NCI-H146 treated with DMSO at 0.1 percent for 48 hours (cell line): ENCODE measurements around the gene ESYT1.
A peak's percentile ranks its signal among the peaks of the same experiment; 100 is the strongest.
"Not testable (repeated sequence)": the region's sequence is repeated elsewhere in the genome, so short reads cannot be mapped to it uniquely, and the experiment has no call there.

Experiments
- DNase-seq: peaks from one replicate; lab custom pipeline; 2025; ENCODE audit not compliant: unreplicated experiment; lab: John Stamatoyannopoulos, UW

The ESYT1 gene

DNA sequence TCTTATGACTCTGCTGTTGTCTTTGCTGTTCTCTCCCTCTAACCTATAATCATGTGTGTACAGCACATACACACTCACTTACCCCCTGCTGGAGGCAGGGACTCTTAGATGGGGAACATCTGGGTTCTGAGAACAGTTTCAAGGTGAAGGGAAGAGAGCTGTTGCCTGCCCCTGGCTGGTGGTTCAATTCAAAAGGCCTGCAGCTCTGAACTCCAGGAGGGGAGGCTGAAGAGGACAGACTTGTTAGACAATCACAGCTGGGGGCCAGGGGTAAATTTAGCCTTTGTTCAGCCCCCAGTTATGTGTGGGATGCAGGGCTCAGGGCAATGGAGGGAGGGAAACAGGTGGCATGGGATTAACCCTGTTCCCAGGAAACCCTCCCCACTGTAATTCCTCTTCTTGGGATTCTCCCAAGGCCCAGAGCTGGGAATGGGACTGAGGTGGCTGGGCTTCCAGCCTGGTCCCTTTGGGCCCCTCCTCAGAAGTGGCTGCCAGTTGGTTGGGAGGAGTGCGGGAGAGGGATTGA is 26.2 kb downstream of the ESYT1 start:
- no peak for DNase-seq

DNA sequence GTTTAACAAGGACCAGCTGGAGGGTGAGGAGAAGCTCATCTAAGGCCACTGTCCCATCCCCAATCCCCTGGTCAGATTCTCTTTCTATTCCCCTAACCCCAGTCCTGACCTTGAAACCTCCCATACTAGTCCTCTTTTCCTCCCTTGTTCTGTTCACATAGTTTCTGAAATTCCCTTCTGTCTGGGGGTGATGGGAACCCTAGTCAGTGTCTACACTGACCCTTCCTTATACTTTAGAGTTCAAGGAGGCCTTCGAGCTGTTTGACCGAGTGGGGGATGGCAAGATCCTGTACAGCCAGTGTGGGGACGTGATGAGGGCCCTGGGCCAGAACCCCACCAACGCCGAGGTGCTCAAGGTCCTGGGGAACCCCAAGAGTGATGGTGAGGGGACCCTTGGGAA is 26.8 kb downstream of the ESYT1 start:
- DNase-seq, result no peak

DNA sequence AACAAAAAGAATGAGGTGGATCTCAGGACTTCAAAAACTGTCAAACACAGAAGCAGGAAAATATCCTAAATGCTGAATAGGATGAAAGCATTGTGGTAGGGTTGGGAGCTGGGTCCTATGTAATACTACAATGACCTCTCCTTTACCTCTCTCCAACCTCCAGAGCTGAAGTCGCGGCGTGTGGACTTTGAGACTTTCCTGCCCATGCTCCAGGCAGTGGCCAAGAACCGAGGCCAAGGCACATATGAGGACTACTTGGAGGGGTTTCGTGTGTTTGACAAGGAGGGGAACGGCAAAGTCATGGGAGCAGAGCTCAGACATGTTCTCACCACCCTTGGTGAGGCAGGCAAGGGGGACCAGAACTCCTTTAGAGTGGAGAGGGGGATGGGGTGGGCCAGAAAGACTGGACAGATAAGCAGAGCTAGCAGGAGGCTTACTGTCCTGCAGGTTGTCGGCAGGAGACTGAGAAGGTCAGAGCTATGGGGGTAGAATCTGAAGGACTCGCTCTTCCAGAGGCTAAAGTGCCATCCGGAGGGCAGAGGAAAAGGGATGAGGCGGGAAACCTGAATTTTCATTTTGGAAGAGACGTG is 27.3 kb downstream of the ESYT1 start:
- DNase-seq, result no peak

DNA sequence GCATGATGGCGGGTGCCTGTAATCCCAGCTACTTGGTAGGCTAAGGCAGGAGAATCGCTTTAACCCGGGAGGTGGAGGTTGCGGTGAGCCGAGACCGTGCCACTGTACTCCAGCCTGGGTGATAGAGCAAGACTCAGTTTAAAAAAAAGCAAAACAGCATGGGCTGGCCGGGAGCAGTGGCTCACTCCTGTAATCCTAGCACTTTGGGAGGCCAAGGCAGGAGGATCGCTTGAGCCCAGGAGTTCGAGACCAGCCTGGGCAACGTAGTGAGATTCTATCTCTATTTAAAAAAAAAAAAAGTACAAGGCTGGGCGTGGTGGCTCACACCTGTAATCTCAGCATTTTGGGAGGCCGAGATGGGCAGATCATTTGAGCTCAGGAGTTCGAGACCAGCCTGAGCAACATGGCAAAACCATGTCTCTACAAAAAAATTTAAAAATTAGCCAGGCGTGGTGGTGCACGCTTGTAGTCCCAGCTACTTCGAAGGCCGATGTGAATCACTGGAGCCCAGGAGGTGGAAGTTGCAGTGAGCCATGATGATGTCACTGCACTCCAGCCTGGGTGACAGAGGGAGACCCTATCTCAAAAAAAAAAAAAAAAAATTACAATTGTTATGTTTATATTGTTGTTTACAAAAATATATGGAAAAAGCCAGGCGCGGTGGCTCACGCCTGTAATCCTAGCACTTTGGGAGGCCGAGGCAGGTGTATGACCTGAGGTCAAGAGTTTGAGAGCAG is 28.6 kb downstream of the ESYT1 start:
- DNase-seq, result not testable (repeated sequence)

DNA sequence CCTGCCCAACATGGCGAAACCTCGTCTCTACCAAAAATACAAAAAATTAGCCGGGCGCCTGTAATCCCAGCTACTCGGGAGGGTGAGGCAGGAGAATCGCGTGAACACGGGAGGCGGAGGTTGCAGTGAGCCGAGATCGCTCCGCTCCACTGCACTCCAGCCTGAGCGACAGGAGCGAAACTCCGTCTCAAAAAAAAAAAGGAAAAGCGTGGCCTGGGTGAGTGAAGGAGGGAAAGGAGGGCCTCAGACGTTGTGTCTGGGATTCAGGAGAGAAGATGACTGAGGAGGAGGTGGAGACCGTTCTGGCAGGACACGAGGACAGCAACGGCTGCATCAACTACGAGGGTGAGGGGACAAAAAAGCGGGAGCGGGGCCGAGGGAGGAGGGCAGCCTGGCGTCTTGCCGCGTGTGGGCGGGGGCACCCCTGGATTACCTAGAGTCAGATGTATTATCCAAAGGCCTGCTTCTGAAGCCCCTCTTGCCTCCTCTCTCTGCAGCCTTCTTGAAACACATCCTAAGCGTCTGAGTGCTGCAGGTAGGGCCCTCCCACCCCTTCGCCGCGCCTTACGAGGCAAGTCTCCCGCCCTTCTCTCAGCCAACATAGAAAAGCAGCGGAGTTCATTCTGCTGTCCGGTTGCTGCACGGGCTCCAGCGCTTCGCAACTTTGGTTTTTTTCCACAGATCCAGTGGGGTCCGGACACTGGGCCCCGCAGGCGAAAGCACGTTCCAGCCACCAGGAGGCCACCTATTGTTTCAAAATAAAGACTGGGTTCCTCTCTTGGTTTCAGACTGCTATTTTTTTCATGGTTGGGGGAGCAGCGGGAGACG is 29.3 kb downstream of the ESYT1 start:
- peak; percentile 94 for DNase-seq

DNA sequence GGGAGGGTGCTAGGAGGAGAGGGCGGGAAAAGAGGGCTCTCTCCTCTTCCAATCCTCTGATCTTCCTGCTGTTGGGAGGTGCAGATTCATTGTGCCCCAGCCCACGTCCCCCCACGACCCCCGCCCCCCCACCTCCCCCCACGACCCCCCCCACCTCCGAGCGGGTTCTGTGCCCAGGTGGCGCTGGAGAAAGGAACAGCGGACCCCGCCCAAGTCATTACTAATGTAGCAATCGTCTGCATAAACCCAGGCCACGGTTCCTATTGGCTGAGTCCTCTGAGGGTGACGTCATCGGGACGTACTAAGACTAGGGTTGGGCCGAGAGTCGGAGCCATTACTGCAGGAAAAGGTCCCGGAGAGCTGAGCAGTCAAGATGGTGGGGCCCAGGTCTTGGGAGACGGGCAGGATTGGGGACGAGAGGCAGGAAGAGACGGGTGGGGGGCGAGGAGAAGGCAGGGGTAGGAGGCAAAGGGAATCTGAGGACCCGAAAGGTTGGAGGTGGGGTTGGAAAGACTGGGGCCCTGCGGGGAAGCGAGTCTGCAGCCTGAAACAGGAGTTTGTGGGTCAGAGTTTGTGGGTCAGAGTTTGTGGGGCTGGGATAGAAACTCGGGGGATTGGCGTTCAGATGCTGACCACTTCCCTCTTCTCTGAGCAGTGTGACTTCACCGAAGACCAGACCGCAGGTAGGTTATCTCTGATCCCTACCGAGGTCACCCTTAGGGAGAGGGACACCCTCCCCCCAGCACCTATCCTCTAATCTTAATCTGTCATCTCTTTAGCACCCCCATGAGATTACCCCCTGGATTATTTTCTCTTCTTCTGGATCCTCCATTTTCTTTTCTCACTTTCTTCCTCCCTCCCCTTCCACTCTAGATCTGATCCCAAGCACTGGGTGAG is 30.2 kb downstream of the ESYT1 start, which contains the start of gene MYL6:
Gene MYL6 (plus strand): TSS at position 331 of the 897 bp plus-strand sequence. CDS start 43 bp downstream, at position 374.
- peak; percentile 97 for DNase-seq

DNA sequence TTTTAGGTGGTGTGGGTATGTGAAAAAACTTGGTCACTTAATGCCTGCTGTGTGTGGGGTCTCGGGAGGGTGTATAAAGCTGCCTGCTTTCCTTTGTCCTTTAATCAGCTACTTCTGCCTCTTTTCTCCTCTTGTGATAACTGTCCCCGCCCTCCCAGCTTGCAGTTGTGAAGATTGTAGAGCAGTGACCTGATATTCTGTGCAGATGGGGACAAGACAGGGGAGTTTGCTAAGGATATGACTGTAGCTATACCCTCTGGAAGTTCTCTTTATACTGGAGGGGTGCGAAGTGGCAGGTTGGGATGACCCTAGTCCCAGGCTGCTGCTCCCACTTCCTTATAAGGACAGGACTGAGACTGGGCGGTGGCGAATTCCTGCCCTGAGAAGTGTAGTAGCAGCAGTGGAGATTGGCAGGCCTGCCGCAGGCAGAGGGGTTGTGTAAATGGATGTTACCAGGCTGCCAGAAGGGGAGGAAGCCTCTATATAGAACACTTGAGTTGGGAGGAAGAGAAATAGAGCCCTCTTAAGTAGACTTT is 30.9 kb downstream of the ESYT1 start:
- DNase-seq, result peak; percentile 53

DNA sequence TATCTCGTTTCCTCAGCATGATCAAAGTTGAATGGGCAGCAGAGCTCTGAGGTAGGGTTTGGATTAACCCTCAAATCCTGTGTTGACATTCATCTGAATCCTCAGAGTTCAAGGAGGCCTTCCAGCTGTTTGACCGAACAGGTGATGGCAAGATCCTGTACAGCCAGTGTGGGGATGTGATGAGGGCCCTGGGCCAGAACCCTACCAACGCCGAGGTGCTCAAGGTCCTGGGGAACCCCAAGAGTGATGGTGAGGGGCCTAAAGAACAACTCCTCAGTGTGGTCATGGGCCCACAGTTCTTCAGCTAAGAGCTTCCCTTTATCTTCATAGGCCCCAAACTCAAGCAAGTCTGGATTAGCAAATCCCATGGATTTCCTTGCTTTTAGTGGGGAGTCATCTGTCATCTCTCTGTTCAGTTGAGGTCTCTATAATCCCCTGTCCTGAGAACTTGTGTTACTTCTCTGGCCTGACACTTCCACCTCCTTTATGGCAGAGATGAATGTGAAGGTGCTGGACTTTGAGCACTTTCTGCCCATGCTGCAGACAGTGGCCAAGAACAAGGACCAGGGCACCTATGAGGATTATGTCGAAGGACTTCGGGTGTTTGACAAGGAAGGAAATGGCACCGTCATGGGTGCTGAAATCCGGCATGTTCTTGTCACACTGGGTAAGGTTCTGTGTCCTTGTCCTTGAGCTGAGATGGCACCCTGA is 31.6 kb downstream of the ESYT1 start:
- no peak for DNase-seq

DNA sequence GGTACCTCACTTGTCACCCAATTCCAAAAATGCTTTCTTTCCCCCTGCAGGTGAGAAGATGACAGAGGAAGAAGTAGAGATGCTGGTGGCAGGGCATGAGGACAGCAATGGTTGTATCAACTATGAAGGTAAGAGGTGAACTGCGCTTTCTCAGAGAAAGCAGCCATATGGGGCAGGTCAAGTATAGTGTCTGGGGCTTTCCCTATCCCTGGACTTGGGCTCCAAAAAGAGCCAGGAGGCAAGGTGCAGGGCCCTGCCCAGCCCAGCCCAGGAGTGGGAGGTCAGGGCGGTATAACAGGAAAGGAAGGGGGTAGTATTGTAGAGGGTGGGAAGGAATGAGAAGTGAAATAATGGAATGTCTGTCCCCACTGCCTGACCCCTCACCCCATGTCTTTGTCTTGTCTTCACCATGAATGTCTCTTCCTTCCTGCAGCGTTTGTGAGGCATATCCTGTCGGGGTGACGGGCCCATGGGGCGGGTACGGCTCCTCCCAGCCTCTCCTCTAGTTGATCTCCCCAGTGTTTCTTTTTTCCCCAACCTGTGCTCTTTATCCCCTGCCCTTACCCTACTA is 32.2 kb downstream of the ESYT1 start:
- DNase-seq, result no peak

DNA sequence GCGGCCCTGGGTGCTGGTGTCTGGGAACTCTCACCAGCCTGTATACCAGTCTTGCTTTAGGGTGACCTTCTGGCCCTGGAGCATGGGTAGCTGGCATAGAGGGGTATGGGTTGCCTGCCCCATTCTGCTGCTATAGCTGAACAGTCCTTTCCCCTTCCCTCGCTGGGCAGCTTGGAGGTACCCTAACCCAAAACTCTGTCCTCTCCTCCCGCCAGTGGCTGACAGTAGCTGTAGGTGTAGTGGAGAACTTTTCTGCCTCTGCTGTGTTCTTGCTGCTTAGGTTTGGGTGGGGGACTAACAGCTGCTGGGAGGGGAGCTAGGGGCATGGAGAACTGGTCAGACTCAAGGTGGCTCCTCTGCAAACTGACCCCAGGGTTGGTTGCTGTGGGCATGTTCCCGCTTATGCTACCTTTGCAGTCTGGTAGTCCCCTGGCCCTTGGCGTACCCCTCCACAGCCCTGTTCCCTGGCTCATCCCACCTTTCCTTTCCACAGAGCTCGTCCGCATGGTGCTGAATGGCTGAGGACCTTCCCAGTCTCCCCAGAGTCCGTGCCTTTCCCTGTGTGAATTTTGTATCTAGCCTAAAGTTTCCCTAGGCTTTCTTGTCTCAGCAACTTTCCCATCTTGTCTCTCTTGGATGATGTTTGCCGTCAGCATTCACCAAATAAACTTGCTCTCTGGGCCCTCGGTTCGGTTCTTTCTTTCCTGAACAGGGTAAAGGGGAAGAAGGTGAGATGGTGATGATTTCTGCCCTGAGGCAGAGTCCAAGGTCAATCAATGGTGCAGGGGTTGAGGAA is 33.0 kb downstream of the ESYT1 start:
- DNase-seq, result no peak

DNA sequence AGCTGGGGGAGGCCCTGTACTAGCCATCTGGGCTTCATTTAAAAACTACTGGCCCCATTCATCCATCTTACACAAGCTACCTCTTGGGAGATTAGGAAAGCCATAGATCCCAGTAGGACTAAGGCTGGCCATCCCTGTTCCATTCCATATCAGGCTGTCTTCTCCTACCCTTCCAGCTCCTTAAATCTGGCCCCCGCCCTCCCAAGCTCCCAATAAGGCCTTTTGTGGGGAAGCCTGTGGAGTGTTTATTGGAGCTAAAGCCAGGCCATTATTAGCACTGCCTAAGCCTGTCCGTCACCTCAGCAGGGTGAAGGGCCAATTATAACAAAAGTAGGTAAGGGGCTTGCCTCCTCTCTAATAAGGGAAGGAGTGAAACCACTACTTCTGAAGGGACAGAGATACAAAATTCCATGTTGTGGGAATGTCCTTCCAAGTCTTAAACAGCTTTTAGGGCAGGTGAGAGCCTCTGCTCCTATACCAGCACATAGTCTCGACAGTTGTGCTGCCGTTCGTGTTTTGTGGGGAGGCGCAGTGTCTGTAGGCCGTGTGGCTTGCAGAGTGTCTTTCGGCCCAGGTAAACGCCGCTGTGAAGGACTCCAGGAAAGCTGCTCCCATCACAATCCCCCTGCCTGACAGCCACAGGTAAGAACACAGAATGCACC is 33.8 kb downstream of the ESYT1 start:
- no peak for DNase-seq

DNA sequence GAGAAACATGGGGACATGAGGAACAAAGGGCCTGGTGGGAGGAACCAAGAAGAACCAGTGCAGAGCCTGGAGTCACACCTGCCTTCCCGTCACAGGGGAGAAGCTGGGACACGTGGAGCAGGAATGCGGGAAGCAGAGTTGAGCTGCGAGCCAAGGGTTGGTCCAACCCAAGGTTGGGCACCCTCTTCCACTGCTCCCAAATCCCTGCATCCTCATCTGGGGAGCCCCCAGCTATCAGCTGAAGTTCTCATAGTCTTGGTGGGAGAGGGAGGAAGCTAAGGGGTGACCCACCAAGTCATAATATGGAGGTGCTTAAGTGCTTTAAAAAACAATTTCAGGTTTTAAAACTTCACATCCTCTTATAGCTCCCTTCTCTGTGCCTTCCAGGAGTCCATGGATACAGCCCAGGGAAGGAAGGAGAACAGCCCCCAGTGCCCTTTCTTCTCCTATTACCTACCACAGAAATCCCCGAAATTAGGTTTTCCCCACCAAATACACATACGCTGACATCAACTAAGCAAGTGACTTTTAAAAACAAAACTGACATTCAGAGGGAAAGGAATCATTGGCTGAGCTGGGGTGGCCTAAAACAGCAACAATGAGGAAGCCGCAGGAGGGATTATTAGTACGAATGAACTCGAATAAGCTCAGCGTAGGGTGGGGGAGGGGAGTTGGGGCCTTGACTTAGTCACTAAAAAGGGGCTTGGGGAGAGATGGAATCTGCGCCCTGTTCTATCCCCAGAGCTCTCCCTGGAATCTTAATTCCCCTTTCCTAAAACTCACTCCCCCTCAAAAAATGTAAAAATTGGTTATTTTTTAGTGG is 34.6 kb downstream of the ESYT1 start:
- no peak for DNase-seq

DNA sequence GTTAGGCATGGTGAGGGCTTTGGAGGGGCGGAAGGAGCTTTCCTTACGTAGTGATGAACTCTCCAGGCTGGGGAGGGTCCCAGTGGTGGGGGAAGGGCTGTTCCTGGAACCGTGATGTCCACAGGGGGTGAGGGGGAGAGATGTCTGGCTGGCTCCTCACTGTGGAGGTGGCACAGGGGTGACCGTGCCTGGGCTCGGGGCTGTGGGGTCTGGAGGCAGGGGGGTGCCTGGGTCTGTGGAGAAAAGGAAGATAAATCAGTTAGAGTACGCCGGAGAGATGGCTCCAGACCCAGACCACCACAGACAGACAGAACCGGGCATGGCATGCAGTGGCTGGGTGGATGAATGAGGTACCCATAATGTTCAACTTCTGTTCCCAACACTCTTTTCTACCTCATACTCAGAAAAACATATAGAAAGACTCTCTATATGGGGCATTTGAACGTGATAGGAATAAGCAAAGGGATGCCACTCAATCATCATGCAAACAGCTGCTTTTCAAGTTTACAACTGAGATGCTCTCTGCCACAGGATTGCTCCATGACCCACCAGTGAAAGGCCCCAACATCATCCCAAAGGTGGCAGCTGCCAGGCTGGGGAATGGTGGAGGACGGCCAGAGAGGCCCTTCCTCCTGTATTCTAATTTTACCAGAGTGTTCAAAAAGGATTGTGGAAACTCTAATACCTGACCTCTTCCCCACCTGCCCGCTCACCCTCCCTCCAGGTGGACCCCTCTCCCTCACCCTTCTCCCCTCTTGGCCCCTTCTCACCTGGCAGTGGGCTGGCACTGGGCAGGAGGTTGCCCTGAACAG is 35.7 kb downstream of the ESYT1 start:
- no peak for DNase-seq

DNA sequence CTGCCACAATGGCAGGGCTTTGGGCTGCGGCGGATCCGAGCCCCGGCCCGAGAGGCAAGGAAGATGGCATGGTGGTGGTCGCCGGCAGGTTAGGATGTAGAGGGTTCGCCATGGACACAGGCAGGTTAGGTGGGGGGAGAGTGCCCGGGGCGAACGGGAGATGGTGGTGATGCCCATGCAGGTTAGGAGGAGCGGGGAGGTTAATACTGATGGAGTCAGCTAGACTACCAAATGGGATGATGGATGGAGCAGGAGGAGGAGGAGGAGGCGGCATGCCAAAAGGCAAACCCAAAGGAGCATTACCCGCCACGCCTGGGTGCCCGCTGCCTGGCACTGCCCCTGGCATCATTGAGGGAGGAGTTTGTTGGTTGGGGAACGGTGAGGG is 36.3 kb downstream of the ESYT1 start:
- DNase-seq, result no peak

DNA sequence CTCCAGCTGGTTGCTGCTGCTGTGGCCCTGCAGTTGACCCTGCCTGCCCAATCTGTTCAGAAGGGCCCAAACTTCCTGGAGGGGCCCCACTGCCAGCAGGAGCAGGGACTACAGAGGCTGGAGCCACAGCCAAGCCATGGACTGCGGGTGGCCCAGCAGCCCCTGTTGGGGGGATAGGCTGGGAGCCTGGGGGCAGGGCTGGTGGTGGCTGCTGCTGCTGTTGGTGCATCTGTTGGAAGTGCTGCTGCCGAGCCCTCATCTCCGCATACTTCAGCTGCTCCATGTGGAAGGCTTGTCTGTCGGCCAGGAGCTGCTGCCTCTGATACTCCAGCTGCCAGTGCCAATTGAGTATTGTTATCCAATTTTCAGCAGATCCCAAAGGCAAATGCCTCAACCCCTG is 37.3 kb downstream of the ESYT1 start:
- no peak for DNase-seq

DNA sequence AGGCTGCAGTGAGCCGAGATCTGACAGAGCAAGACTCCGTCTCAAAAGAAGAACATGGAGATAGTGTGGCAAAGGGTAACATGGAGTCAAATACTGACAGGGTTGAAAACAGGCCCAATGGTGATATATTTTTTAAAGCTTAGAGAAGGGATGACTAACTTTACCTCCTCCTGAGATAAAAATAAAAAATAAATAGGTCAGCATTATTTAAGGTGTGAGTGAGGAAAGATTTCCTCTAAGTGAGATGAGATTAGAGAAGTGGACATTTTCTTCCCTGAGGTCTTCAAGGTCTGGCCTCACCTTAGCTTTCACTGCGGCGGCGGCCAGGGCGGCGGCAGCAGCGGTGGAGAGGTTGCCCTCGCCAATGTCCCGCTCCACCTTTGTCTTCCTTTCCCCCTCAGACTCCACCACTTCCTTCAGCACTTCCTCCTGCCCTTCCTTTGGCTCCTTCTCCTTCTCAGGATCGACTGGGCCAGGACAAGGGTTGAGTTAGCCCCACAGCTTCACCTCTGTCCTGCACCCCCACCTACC is 41.2 kb downstream of the ESYT1 start:
- DNase-seq, result no peak
